Effector memory CD8-positive, alpha-beta T cell (primary cell): ENCODE data around the gene RUNX3.

Experiments used
- ATAC-seq: fragments of 150-1000 bp; cut with Tn5 transposase; replicated peaks from 2 replicates; pipeline ENCODE4 v1.10.0; 2021; ENCODE audit warnings: mild to moderate bottlenecking, moderate library complexity
- DNase-seq, 3 experiments: peaks; one replicate each; pipeline ENCODE4 v3.0.0; 2021
- H3K27ac Mint-ChIP-seq, 2 donors: one replicate each; pipeline ENCODE4 v1.8.0; 2022; ENCODE audit warnings: mild to moderate bottlenecking in 2 of 2, mixed read lengths in 2 of 2, moderate library complexity in 2 of 2
- H3K27me3 Mint-ChIP-seq, 2 donors: one replicate each; pipeline ENCODE4 v1.8.0; 2022; ENCODE audit warnings: mixed read lengths in 2 of 2
- H3K36me3 Mint-ChIP-seq: one replicate; pipeline ENCODE4 v1.8.0; 2022; ENCODE audit warnings: mild to moderate bottlenecking, moderate library complexity, mixed read lengths; ENCODE audit not compliant: insufficient read depth
- H3K4me1 Mint-ChIP-seq, 2 donors: one replicate each; pipeline ENCODE4 v1.8.0; 2022; ENCODE audit warnings: low read depth in 2 of 2, mixed read lengths in 2 of 2
- H3K4me3 Mint-ChIP-seq, 2 donors: one replicate each; pipeline ENCODE4 v1.8.0; 2022; ENCODE audit warnings: mild to moderate bottlenecking in 2 of 2, mixed read lengths in 2 of 2, moderate library complexity in 2 of 2
- H3K9me3 Mint-ChIP-seq, 2 donors: one replicate each; pipeline ENCODE4 v1.8.0; 2022; ENCODE audit warnings: mixed read lengths in 2 of 2

Gene RUNX3

DNA sequence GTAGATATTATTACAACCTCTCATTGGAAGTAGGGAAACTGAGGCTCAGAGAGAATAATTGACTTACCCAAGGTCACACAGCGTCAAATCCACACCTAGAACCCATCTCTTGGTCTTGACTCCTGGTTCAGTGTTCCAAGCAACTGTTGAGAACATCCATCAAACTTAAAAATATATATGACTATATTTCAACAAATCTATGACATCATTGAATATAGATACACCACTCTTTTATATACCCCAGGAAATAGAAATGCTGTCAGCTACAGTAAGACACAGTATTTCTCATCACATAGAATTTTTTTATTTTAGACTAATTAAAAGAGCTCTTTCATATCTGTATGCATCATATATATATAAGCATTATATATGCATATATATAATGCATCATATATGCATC, 56.9 kb downstream of the RUNX3 start:
- Mint-ChIP-seq H3K4me1 (peaks cover 17 to 19% of the 10 kb centered on the region in 2 donors), H3K27me3 (peaks cover 0 to 4% of the 10 kb centered on the region in 2 donors), H3K36me3 (peaks cover 8% of the 10 kb centered on the region), H3K27ac (no peak overlapping the region), H3K9me3 (no peaks in the 10 kb centered on the region), H3K4me3 (no peak overlapping the region)
- DNase-seq (no peak), ATAC-seq (no peak)

- Mint-ChIP-seq H3K9me3 (no peaks in the 10 kb centered on the region), H3K27ac (no peak overlapping the region), H3K4me1 (peaks cover 17 to 23% of the 10 kb centered on the region in 2 donors), H3K36me3 (peaks cover 8% of the 10 kb centered on the region), H3K27me3 (peaks cover 2 to 13% of the 10 kb centered on the region in 2 donors), H3K4me3 (no peak overlapping the region)
- ATAC-seq (no peak), DNase-seq (no peak)
Measured at GRCh38 chr1:24872061-24872850, 57.8 kb downstream of the RUNX3 start.

GRCh38 chr1:24871306-24871901, 58.7 kb downstream of the RUNX3 start:
- Mint-ChIP-seq H3K4me1 (peaks cover 17 to 26% of the 10 kb centered on the region in 2 donors), H3K27me3 (peaks cover 5 to 18% of the 10 kb centered on the region in 2 donors), H3K9me3 (no peaks in the 10 kb centered on the region), H3K27ac (peak overlapping the region in 1 of 2 donors; percentile 11), H3K4me3 (peak overlapping the region in 1 of 2 donors; percentile 27), H3K36me3 (peaks cover 13% of the 10 kb centered on the region)
- DNase-seq (no peak), ATAC-seq (no peak)

DNA sequence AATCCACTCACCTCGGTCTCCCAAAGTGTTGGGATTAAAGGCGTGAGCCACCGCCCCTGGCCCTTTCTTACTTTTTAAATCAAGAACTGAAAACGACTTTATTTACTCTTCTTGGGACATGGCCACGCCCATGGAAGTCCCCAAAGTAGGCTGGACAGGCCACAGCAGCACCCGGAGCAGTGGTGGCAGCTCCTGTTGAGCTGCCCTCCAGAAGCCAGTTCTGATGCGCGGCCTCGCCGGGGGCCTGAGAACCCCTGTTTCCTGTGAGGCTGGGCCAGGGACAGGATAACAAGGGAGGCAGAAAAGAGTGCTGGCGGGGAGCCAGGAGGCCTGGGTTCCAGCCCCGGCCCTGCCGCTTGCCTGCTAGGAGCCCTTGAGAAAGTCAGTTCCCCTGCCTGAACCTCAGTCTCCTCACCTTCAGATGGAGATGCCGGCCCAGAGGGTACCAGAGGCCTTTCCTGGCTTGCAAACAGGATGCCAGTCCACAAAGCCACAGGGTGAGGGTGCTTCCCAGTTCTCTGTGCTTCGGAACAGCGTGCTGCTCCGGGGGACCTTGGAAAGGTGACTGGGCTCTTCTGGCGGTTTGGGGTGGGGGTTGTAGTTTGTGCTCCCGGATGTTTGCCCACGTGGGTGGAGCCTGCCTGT, 59.4 kb downstream of the RUNX3 start:
- peak overlapping the region in 1 of 2 donors; percentile 19 for H3K27ac Mint-ChIP-seq
- peaks cover 13% of the 10 kb centered on the region for H3K36me3 Mint-ChIP-seq
- DNase-seq (no peak), ATAC-seq (peak; percentile 27)
- H3K4me1 Mint-ChIP-seq = peaks cover 17 to 26% of the 10 kb centered on the region in 2 donors
- H3K4me3 Mint-ChIP-seq = peak overlapping the region in 1 of 2 donors; percentile 50
- no peaks in the 10 kb centered on the region for H3K9me3 Mint-ChIP-seq
- H3K27me3 Mint-ChIP-seq = peaks cover 5 to 18% of the 10 kb centered on the region in 2 donors

DNA sequence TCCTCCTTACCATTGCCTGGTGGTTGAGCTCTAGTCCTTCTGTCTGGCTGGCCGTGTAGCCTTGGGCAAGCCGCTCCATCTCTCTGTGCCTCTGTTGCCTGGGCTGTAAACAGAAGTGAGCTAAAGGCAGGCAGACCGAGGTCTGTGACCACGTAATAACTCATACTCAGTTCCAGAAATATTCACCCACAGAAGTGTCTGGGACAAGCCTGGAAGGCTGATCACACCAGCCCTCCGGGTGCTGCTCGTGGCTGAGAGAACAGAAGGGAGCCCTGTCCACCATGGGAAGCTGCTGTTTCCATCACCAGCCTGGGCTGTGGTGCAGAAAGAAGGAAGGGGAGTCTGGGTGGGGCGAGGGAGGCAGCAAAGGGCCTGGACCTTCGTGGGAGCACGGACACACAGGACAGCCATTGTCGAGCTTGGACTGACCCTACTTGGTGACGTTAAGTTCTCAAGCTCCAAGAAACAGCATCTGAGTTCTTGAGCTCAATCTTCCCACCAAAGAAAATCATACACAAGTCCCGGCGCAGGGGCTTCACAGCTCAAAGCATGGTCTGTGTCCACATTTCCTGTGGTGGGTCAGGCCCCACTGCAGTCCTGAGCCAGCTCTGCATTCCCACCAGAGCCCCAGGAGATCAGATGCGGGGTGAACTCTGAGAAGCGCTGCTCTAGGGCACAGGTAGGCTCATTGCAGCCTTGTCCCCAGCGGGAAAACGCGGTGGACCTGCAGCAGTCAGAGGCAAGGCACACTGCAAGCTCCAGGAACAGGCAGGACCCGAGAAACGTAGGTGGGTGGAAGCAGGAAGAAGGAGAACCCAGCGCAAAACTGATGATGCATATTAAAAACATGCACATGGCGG, 61.8 kb downstream of the RUNX3 start:
- peaks cover 26 to 31% of the 10 kb centered on the region in 2 donors for H3K4me1 Mint-ChIP-seq
- DNase-seq (no peak), ATAC-seq (no peak)
- peaks cover 13% of the 10 kb centered on the region for H3K36me3 Mint-ChIP-seq
- no peaks in the 10 kb centered on the region for H3K9me3 Mint-ChIP-seq
- peak overlapping the region in 1 of 2 donors; percentile 82 for H3K27ac Mint-ChIP-seq
- peaks cover 5 to 18% of the 10 kb centered on the region in 2 donors for H3K27me3 Mint-ChIP-seq
- H3K4me3 Mint-ChIP-seq = no peak overlapping the region

- Mint-ChIP-seq H3K27me3 (peaks cover 5 to 18% of the 10 kb centered on the region in 2 donors), H3K36me3 (peaks cover 13% of the 10 kb centered on the region), H3K4me3 (no peak overlapping the region), H3K27ac (peak overlapping the region; percentile 14 to 56), H3K4me1 (peaks cover 24 to 40% of the 10 kb centered on the region in 2 donors), H3K9me3 (no peaks in the 10 kb centered on the region)
- ATAC-seq (no peak), DNase-seq (no peak)
Measured at GRCh38 chr1:24867084-24867870, 62.8 kb downstream of the RUNX3 start.

DNA sequence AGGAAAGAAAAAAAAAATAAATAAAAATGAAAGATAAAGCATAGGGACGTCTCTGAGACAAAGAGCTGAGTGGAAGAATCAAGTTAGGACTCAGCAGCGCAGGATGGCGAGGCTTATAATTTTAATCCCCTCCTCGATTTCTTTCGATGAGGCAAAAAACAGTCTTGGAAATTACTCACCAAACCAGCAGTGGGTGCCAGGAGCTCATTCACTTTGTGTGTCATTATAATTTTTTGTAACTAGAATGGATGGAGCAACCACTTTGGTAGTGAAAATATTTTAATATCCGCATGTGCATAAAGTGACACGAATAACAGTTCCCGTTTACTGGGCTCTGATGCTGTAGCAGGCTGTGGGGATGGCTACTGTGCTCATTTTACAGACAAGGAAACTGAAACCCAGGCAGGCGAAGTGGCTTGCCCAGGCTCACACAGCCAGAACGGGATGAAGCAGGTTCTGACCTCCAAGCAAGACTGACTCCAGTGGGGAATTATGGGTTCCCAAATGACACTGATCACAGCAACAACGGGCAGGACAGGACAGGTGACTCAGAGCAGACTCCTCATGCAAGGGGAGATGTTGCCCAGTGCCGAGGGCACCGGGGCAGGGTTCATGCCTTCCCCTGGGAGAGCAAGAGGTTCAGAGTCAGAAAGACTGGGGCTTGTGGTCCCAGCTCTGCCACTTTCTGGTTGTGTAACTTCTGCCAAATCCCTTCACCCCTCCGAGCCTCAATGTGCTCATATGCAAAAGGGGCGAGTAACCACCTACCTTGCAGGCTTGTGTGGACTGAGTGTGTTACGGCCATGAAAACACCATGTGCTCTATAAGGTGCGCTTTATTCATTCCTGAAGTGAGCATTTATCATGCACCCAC, 63.6 kb downstream of the RUNX3 start:
- no peak for DNase-seq
- no peak for ATAC-seq
- no peak overlapping the region for H3K4me3 Mint-ChIP-seq
- H3K4me1 Mint-ChIP-seq = peaks cover 24 to 34% of the 10 kb centered on the region in 2 donors
- peak overlapping the region; percentile 14 to 56 for H3K27ac Mint-ChIP-seq
- H3K27me3 Mint-ChIP-seq = peaks cover 5 to 18% of the 10 kb centered on the region in 2 donors
- no peaks in the 10 kb centered on the region for H3K9me3 Mint-ChIP-seq
- H3K36me3 Mint-ChIP-seq = peaks cover 13% of the 10 kb centered on the region

DNA sequence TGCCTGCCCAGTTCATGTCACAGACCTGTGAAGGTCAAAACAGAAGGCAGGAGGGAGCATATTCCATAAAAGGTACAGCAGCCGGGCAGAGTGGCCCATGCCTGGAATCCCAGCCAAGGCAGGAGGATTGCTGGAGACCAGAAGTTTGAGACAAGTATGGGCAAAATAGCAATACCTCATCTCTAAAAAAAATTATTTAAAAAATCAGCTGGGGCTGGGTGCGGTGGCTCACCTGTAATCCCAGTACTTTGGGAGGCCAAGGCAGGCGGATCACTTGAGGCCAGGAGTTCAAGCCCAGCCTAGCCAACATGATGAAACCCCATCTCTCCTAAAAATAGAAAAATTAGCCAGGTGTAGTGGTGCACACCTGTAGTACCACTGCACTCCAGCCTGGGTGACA, 64.5 kb downstream of the RUNX3 start:
- ATAC-seq (no peak), DNase-seq (no peak)
- H3K36me3 Mint-ChIP-seq = peaks cover 9% of the 10 kb centered on the region
- peaks cover 5 to 18% of the 10 kb centered on the region in 2 donors for H3K27me3 Mint-ChIP-seq
- H3K9me3 Mint-ChIP-seq = no peaks in the 10 kb centered on the region
- peaks cover 17 to 26% of the 10 kb centered on the region in 2 donors for H3K4me1 Mint-ChIP-seq
- peak overlapping the region in 1 of 2 donors; percentile 0 for H3K27ac Mint-ChIP-seq
- no peak overlapping the region for H3K4me3 Mint-ChIP-seq

DNA sequence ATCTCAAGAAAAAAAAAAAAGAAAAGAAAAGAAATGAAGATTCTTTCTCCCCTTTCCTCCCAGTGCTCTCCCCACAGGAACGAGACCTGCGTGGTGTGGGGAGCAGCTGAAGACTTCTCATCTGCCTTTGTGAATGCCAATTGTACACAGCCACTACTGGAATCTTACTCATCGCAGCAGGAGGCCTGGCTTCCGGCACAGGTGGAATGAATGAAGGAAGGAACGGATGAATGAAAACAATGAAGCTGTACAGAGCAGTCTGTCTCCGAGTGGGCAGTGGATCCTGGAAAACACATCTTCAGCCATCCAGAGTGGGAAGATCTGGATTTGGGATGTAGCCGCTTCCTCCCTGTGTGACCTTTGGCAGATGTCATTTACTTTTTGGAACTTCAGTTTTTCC, 64.9 kb downstream of the RUNX3 start:
- H3K9me3 Mint-ChIP-seq = no peaks in the 10 kb centered on the region
- no peak overlapping the region for H3K27ac Mint-ChIP-seq
- no peak overlapping the region for H3K4me3 Mint-ChIP-seq
- H3K4me1 Mint-ChIP-seq = peaks cover 14 to 25% of the 10 kb centered on the region in 2 donors
- H3K27me3 Mint-ChIP-seq = peaks cover 5 to 18% of the 10 kb centered on the region in 2 donors
- DNase-seq (no peak), ATAC-seq (no peak)
- H3K36me3 Mint-ChIP-seq = peaks cover 8% of the 10 kb centered on the region

DNA sequence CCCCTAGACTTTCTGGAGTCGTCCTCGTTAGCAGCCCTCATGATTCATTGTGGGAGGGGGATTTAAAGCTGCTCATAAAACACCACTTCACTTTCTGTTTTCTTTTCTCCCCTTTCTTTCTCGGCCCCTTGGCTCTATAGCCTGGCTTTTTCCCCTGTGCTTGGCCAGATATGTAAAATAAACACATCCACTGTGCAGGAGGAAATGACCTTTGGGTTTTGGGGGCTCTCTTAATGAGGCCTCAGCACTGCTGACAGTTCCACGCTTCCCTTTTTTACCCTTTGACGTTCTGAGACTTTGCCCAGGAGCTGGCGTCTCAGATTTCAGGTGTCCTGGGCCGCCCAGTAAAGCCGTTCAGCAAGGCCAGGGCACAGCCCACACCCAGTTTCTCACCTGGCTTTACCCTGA, 65.7 kb downstream of the RUNX3 start:
- no peak overlapping the region for H3K4me3 Mint-ChIP-seq
- H3K27ac Mint-ChIP-seq = no peak overlapping the region
- H3K9me3 Mint-ChIP-seq = no peaks in the 10 kb centered on the region

DNA sequence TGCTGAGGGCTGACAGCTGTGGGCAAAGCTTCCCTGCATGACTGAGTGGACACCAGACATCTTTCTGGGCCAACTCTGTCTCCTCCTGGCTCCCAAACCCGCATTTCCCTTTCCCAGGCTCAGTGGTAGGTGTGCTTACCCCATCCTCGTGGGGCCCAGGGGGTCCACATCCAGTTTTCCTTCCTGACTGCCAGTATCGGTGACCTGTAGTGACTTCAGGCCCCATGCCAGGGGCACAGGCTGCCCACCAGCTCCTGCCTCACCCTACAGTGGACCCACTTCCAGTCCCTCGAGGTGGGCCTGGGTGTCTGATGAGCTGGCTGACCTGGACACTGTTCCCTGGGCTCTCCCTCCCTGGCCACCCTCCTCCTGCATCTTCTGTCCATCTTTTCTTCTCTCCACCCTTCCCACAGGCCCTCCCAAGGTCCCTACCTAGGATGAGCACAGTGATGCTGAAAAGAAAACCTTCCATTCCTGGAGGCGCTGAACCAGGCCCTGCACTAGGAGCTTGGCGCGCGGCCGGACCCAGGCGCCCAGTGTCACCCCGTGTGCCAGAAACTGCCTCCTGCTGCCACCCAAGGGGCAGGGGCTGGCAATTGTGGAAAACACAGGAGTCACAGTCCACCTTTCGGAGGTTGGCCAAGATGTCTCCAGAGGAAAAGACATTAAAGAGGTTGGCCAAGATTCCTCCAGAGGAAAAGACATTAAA, 67.1 kb downstream of the RUNX3 start:
- no peaks in the 10 kb centered on the region for H3K9me3 Mint-ChIP-seq
- H3K27me3 Mint-ChIP-seq = peaks cover 5 to 12% of the 10 kb centered on the region in 2 donors
- no peak for ATAC-seq
- peaks cover 5% of the 10 kb centered on the region for H3K36me3 Mint-ChIP-seq
- peaks cover 22 to 30% of the 10 kb centered on the region in 2 donors for H3K4me1 Mint-ChIP-seq
- DNase-seq = no peak
- peak overlapping the region in 1 of 2 donors; percentile 78 for H3K27ac Mint-ChIP-seq
- peak overlapping the region in 1 of 2 donors; percentile 15 for H3K4me3 Mint-ChIP-seq

More for the DNA sequence above, 65.7 kb downstream of the RUNX3 start:
- Mint-ChIP-seq H3K27me3 (peaks cover 5 to 18% of the 10 kb centered on the region in 2 donors), H3K4me1 (peaks cover 14 to 25% of the 10 kb centered on the region in 2 donors), H3K36me3 (peaks cover 8% of the 10 kb centered on the region)
- ATAC-seq (no peak), DNase-seq (no peak)
